Measurements from ENCODE around the gene AIFM3. TPM values are rescaled to one million over a fixed set of nuclear protein-coding genes. Genes with fewer than 3 reads are reported as not detected.

Gene AIFM3
- total and polyA plus RNA-seq, 2 experiments from 2014 or later, result 0.45 to 1.5 TPM

GRCh38 chr22:20968281-20968977, 1.4 kb downstream of the AIFM3 start:
- H3K4me1 ChIP-seq (ENCODE audit: insufficient read depth), result peaks cover 3% of the 10 kb centered on the region; the same call in 1 of the 2 replicates
- no peak overlapping the region for H3K27ac Mint-ChIP-seq

More at GRCh38 chr22:20968281-20968977, 1.4 kb downstream of the AIFM3 start:
- H3K27me3 ChIP-seq (ENCODE audit: insufficient read depth), result peaks cover 78% of the 10 kb centered on the region
- peaks cover 3% of the 10 kb centered on the region; the same call in 1 of the 2 replicates for H4K20me1 ChIP-seq (replicated peaks; ENCODE audit: insufficient read depth)
- H3K9me3 Mint-ChIP-seq, result no peaks in the 10 kb centered on the region
- H3K27ac ChIP-seq (ENCODE audit: low read depth), result no peak overlapping the region
- H3K4me1 Mint-ChIP-seq, result peaks cover 22% of the 10 kb centered on the region
- H3K4me2 ChIP-seq, result peak overlapping the region; percentile 66; the same call in 1 of the 2 replicates
- H3K79me2 ChIP-seq (replicated peaks; ENCODE audit: insufficient read depth), result no peaks in the 10 kb centered on the region
- H3K27me3 Mint-ChIP-seq (ENCODE audit: insufficient read depth, low read depth, poor library complexity), result peaks cover 52% of the 10 kb centered on the region
- no peaks in the 10 kb centered on the region for H3K9me2 ChIP-seq (ENCODE audit: insufficient read depth)
- no peak overlapping the region for H3K4me3 Mint-ChIP-seq
- ATAC-seq, result peak; percentile 4
- H3K36me3 ChIP-seq (ENCODE audit: insufficient read depth), result no peaks in the 10 kb centered on the region
- H3K4me3 ChIP-seq, result no peak overlapping the region
- TF ChIP-seq ETS1 (IDR thresholded peaks at IDR 0.05) (no peak), ZNF114 (CRISPR knock-in tag; IDR thresholded peaks at IDR 0.05) (no peak), POLR2AphosphoS5 (IDR thresholded peaks at IDR 0.05; ENCODE audit: low read depth) (no peak), CTCF (conservative IDR thresholded peaks at IDR 0.05; ENCODE audit: low read depth in 2 of 2) (no peak), NANOG (IDR thresholded peaks at IDR 0.05; ENCODE audit: borderline replicate concordance) (no peak), STAT1 (IDR thresholded peaks at IDR 0.05; ENCODE audit: unreplicated experiment) (no peak), EZH2phosphoT487 (IDR thresholded peaks at IDR 0.05; ENCODE audit: unreplicated experiment) (no peak), ZNF331 (CRISPR knock-in tag; IDR thresholded peaks at IDR 0.05; ENCODE audit: low read depth) (no peak), ZNF462 (CRISPR knock-in tag; IDR thresholded peaks at IDR 0.05) (no peak), CREB1 (CRISPR knock-in tag; IDR thresholded peaks at IDR 0.05; ENCODE audit: low read depth) (no peak), REST (IDR thresholded peaks at IDR 0.05; ENCODE audit: unreplicated experiment) (no peak), JUNB (IDR thresholded peaks at IDR 0.05; ENCODE audit: unreplicated experiment) (no peak), EZH2 (IDR thresholded peaks at IDR 0.05; ENCODE audit: low read depth, unreplicated experiment) (no peak)
- H2AFZ ChIP-seq, result no peak overlapping the region
- H3F3A ChIP-seq (replicated peaks; ENCODE audit: low read depth), result no peaks in the 10 kb centered on the region
- no peak for DNase-seq (ENCODE audit: low spot score)
- H3K36me3 Mint-ChIP-seq (ENCODE audit: low read depth), result no peaks in the 10 kb centered on the region; the same call in 2 of the 3 replicates
